Ovary (tissue), 3 donors: Measurements from ENCODE around the gene SNX21.

Experiments
- EP300 ChIP-seq: sonication (generic); formaldehyde crosslinking; IDR thresholded peaks from one replicate; pipeline ENCODE4 v1.6.1; 2017; ENCODE audit warnings: antibody characterized with exemption
- POLR2A ChIP-seq: fragments of 450-650 bp; IDR thresholded peaks from one replicate; pipeline ENCODE4 v1.6.1; 2017; ENCODE audit warnings: antibody characterized with exemption, mild to moderate bottlenecking, moderate library complexity
- TF ChIP-seq, protein P1 (sequence below), 3 donors: fragments of 450-650 bp in 2 of 3; fragments of 200-600 bp in 1 of 3; IDR thresholded peaks; one replicate each; pipeline versions ENCODE4 v1.5.1 to v1.8.0; 2016 to 2022; ENCODE audit warnings: antibody characterized with exemption in 3 of 3, mild to moderate bottlenecking in 1 of 3
- donor health status: DM: no; HTN: no; CAD: no.

GRCh38 chr20:45848969-45849582 is 15.5 kb downstream of the SNX21 start:
- TF ChIP-seq POLR2A = no peak
- TF ChIP-seq EP300 = no peak
- TF ChIP-seq, protein P1, sequence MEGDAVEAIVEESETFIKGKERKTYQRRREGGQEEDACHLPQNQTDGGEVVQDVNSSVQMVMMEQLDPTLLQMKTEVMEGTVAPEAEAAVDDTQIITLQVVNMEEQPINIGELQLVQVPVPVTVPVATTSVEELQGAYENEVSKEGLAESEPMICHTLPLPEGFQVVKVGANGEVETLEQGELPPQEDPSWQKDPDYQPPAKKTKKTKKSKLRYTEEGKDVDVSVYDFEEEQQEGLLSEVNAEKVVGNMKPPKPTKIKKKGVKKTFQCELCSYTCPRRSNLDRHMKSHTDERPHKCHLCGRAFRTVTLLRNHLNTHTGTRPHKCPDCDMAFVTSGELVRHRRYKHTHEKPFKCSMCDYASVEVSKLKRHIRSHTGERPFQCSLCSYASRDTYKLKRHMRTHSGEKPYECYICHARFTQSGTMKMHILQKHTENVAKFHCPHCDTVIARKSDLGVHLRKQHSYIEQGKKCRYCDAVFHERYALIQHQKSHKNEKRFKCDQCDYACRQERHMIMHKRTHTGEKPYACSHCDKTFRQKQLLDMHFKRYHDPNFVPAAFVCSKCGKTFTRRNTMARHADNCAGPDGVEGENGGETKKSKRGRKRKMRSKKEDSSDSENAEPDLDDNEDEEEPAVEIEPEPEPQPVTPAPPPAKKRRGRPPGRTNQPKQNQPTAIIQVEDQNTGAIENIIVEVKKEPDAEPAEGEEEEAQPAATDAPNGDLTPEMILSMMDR (IDR thresholded peaks at IDR 0.05) = no peak
